Testis (tissue), 3 donors: ENCODE data around the gene VWA8. TPM values are rescaled to one million over a fixed set of nuclear protein-coding genes. Genes with fewer than 3 reads are reported as not detected.

Experiments
- DNase-seq: peaks from one replicate; pipeline ENCODE4 v3.0.0-alpha.2; 2019
- H3K27ac ChIP-seq, 2 donors: fragments of 200-600 bp; sonication (generic); one replicate each; pipeline ENCODE4 v1.5.1; 2019
- H3K27me3 ChIP-seq: fragments of 200-600 bp; sonication (generic); one replicate; pipeline ENCODE4 v1.5.1; 2019
- H3K36me3 ChIP-seq: fragments of 200-600 bp; sonication (generic); one replicate; pipeline ENCODE4 v1.5.1; 2017; ENCODE audit warnings: low read depth; ENCODE audit errors: missing control alignments
- H3K4me1 ChIP-seq: fragments of 200-600 bp; sonication (generic); one replicate; pipeline ENCODE4 v1.5.1; 2019
- H3K4me3 ChIP-seq, 2 donors: fragments of 200-600 bp; sonication (generic); one replicate each; pipeline ENCODE4 v1.5.1; 2017 to 2019
- H3K9me3 ChIP-seq: fragments of 200-600 bp; sonication (generic); one replicate; pipeline ENCODE4 v1.5.1; 2017
- POLR2A ChIP-seq: fragments of 450-650 bp; IDR thresholded peaks from one replicate; pipeline ENCODE4 v1.6.1; 2017; ENCODE audit warnings: antibody characterized with exemption, mild to moderate bottlenecking, moderate library complexity
- WGBS, 2 donors: methylation state at CpG; one replicate each; pipeline ENCODE4 v1.1.5; 2018; 5-methylcytosine and 5-hydroxymethylcytosine counted together
- intact Hi-C: fragments of 100-400 bp; cut with DNase I; formaldehyde crosslinking; loops from one replicate; pipeline ENCODE4 v1.15.1; 2023; ENCODE audit warnings: low total_unique reads
- polyA plus RNA-seq: library from polyadenylated mRNA; stranded (reverse); fragments of 350-450 nt; fragmentation: Illumina TruSeq; extraction: RNeasy Lipid Tissue Mini Kit (QIAGEN cat#74804); gene quantifications from one replicate; pipeline ENCODE4 v1.2.3, GENCODE V29; 2014; ENCODE audit warnings: low read depth, low replicate concordance; ENCODE audit not compliant: insufficient read depth
- total RNA-seq, 2 donors: library from RNA; depleted of rRNA; stranded (reverse); fragments of >200 nt; gene quantifications; one replicate each; pipeline ENCODE4 v1.2.3, GENCODE V29; 2016
- TF ChIP-seq, protein P1 (sequence below), 3 experiments: fragments of 450-650 bp in 2 of 3; fragments of 200-600 bp in 1 of 3; sonication (generic) in 1 of 3; IDR thresholded peaks; one replicate each; pipeline ENCODE4 v1.5.1; 2016 to 2019; ENCODE audit warnings: antibody characterized with exemption in 3 of 3, mild to moderate bottlenecking in 2 of 3, moderate library complexity in 1 of 3

The VWA8 gene
- total and polyA plus RNA-seq, 3 donors from 2014 or later: 6.9 to 27.1 (median 15.2) TPM

DNA sequence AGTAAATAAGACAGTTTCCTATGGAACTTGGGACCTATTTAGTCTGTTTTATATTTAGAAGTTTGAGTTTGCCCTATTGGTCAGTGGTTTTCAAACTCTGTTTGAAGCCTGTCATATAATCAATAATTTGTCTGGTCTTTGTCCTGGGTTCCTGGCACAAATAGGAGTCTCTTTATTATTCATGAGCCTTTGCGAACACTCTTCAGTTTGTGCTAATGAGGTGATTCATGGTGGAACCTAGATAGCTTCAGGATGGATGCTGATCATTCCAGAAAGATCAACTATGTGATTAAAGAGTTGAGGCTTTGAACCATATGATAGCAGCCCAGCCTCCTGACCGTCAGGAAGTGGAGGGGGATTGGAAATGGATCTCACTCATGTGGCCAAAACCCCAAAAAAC lies 10.0 kb upstream of the VWA8 start:
- intact Hi-C loops: no loop called here
- 83 to 95% methylated on average over 2 of the region's 2 CpGs for WGBS, 2 donors

DNA sequence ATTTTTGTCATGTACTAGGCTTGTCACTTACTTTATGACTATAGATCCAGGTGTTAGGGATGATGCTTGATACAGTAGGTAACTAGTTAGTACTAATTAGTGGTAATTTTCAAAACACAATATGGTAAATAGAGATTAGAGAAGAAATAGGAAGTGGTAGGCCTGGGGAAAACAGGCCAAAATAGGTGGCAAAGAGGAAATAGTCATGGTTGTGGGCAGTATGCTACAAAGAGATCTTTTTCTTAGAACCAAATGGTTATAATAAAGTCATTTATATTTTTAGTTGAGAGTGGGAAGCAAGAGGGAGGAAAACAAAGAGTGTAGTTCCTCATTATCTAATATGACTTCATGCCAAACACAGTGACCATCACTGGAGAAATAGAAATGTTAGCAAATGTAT lies 9.1 kb upstream of the VWA8 start:
- no peaks in the 10 kb centered on the region for H3K9me3 ChIP-seq
- DNase-seq: no peak
- no peaks in the 10 kb centered on the region for H3K27me3 ChIP-seq
- TF ChIP-seq, protein P1, sequence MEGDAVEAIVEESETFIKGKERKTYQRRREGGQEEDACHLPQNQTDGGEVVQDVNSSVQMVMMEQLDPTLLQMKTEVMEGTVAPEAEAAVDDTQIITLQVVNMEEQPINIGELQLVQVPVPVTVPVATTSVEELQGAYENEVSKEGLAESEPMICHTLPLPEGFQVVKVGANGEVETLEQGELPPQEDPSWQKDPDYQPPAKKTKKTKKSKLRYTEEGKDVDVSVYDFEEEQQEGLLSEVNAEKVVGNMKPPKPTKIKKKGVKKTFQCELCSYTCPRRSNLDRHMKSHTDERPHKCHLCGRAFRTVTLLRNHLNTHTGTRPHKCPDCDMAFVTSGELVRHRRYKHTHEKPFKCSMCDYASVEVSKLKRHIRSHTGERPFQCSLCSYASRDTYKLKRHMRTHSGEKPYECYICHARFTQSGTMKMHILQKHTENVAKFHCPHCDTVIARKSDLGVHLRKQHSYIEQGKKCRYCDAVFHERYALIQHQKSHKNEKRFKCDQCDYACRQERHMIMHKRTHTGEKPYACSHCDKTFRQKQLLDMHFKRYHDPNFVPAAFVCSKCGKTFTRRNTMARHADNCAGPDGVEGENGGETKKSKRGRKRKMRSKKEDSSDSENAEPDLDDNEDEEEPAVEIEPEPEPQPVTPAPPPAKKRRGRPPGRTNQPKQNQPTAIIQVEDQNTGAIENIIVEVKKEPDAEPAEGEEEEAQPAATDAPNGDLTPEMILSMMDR (IDR thresholded peaks at IDR 0.05): no peak
- no peak for TF ChIP-seq POLR2A
- H3K4me3 ChIP-seq: no peak overlapping the region
- intact Hi-C loops: no loop called here
- H3K36me3 ChIP-seq: no peaks in the 10 kb centered on the region
- H3K27ac ChIP-seq: no peak overlapping the region
- no peaks in the 10 kb centered on the region for H3K4me1 ChIP-seq

More for the DNA sequence above, 10.0 kb upstream of the VWA8 start:
- no peak for TF ChIP-seq POLR2A
- TF ChIP-seq, protein P1 (IDR thresholded peaks at IDR 0.05): no peak
- no peak for DNase-seq
- no peaks in the 10 kb centered on the region for H3K36me3 ChIP-seq
- no peak overlapping the region for H3K4me3 ChIP-seq
- no peaks in the 10 kb centered on the region for H3K4me1 ChIP-seq
- H3K27ac ChIP-seq: no peak overlapping the region
- H3K9me3 ChIP-seq: no peaks in the 10 kb centered on the region
- no peaks in the 10 kb centered on the region for H3K27me3 ChIP-seq

DNA sequence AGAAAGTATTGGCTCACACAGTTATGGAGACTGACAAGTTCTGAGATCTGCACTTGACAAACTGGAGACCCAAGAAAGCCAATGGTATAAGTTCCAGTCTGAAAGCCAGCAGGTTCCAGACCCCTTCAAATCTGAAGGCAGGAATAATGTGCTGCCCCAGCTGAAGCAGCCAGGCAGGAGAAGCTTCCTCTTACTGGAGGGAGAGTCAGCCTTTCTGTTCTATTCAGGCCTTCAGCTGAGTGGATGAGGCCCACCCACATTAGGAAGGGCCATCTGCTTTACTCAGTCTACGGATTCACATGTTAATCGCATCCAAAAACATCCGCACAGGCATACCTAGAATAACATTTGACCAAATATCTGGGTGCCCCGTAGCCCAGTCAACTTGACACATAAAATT lies 8.2 kb upstream of the VWA8 start:
- no peak for DNase-seq
- Histone ChIP-seq H3K36me3 (no peaks in the 10 kb centered on the region), H3K27ac (no peak overlapping the region), H3K9me3 (no peaks in the 10 kb centered on the region), H3K27me3 (no peaks in the 10 kb centered on the region), H3K4me1 (no peaks in the 10 kb centered on the region), H3K4me3 (no peak overlapping the region)
- WGBS, 2 donors: 80 to 97% methylated on average over 4 of the region's 4 CpGs
- no peak for TF ChIP-seq POLR2A
- TF ChIP-seq, protein P1 (IDR thresholded peaks at IDR 0.05): no peak
- intact Hi-C loops: no loop called here

DNA sequence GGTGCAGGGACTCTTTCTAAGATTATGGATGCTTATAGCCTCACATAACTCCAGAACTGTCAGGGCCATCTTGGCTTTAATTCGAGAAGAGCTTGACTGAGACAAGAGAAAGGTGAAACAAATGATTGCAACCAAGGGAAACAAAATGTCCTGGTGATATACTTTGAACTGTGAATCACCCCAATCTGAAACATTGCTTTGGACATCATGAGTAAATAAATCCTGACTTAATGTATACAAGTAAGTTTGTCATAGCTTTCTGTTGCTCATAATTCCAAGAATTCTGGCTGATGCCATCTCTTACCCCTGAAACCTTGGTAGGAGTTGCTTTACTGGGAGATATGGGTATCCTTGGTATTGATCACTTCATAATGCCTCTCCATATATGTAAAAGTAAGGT lies 5.8 kb upstream of the VWA8 start:
- DNase-seq: no peak
- 75 to 82% methylated on average over 1 of the region's 1 CpG for WGBS, 2 donors
- TF ChIP-seq POLR2A: no peak
- TF ChIP-seq, protein P1 (IDR thresholded peaks at IDR 0.05): no peak
- no peaks in the 10 kb centered on the region for H3K9me3 ChIP-seq
- H3K36me3 ChIP-seq: no peaks in the 10 kb centered on the region
- no peak overlapping the region for H3K4me3 ChIP-seq
- intact Hi-C loops: no loop called here
- no peaks in the 10 kb centered on the region for H3K4me1 ChIP-seq
- H3K27me3 ChIP-seq: no peaks in the 10 kb centered on the region
- no peak overlapping the region for H3K27ac ChIP-seq

DNA sequence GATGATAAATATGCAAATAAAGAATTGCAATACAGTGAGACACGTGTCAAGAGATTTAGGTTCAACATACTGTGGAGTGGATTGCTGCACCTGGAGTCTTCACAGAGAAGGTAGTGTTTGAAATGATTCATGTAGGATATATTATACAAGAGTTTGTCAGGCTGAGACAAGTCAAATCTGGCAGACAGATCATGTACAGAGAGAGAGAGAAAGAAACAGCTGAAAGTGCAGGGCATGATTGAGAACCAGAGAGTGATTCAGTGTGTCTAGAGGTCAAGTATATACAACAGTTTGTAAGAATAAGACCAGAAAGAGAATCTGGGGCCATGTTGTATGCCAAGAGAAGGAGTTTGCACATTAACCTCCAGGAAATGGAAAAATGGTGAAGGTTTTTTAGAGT lies 2.1 kb upstream of the VWA8 start:
- Histone ChIP-seq H3K4me1 (no peaks in the 10 kb centered on the region), H3K9me3 (no peaks in the 10 kb centered on the region), H3K36me3 (no peaks in the 10 kb centered on the region), H3K27me3 (no peaks in the 10 kb centered on the region), H3K27ac (no peak overlapping the region), H3K4me3 (no peak overlapping the region)
- TF ChIP-seq, protein P1 (IDR thresholded peaks at IDR 0.05): no peak
- TF ChIP-seq POLR2A: no peak
- intact Hi-C loops: no loop called here
- WGBS, 2 donors: 97 to 100% methylated on average over 1 of the region's 1 CpG
- DNase-seq: no peak
